H1 (cell line): ENCODE results near the gene TMX2. TPM values are rescaled to one million over a fixed set of nuclear protein-coding genes. Genes with fewer than 3 reads are reported as not detected.

Source experiments
- FOSL1 ChIP-seq: IDR thresholded peaks from 2 replicates; pipeline ENCODE4 v1.6.1; 2011; ENCODE audit warnings: mild to moderate bottlenecking, low read depth, low read length, moderate library complexity; ENCODE audit not compliant: insufficient read depth
- SUZ12 ChIP-seq: fragments of 200-600 bp; sonication (generic); IDR thresholded peaks from 2 replicates; pipeline ENCODE4 v1.6.1; 2012; ENCODE audit warnings: mild to moderate bottlenecking, inconsistent platforms, low read length, moderate library complexity, mixed read lengths
- polyA plus RNA-seq, 7 experiments: library from polyadenylated mRNA; depleted of rRNA in 3 of 7; stranded (reverse) in 5 of 7; unstranded in 2 of 7; fragments of >200 nt in 5 of 7; fragments of 200-250 nt in 2 of 7; gene quantifications; 1 replicate in 5 of 7; 2 replicates in 1 of 7; 4 replicates in 1 of 7; pipeline versions ENCODE4 v1.2.1 to v1.2.3, GENCODE V29; 2011 to 2013; ENCODE audit warnings: missing spikeins in 2 of 7, mixed read lengths in 2 of 7
- total RNA-seq: library from RNA; stranded (reverse); fragmentation: NEBNext Ultra II Directional; extraction: Animal tissue kit (Norgen Biotek cat#: 25700); gene quantifications from 2 replicates; pipeline ENCODE4 v1.2.1, GENCODE V29; 2021
- TF ChIP-seq, protein P1 (sequence below): fragments of 300-600 bp; sonication (generic); IDR thresholded peaks from 2 replicates; pipeline ENCODE4 v1.7.1; 2012; ENCODE audit warnings: low read length, moderate library complexity, mild to moderate bottlenecking, inconsistent platforms; ENCODE audit not compliant: insufficient replicate concordance

TMX2 gene
- total and polyA plus RNA-seq, 2 of the 8 experiments (the other 6 are each of a cell fraction or from before 2014, with no cell fraction given): 70.4 to 100.0 TPM

DNA sequence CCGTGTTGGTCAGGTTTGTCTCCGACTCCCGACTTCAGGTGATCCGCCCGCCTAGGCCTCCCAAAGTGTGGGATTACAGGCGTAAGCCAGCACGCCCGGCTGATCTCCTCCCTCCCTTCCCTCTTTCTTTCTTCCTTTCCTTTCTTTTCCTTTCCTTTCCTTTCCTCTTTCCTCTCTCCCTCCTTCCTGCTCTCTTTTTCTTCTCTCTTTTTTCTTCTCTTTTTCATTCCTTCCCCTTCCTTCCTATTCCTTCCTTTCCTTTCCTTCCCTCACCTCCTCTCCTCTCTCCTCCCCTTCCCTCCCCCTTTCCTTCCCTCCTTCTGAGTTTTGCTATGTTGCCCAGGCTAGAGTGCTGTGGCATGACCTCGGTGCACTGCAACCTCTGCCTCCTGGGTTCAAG lies 48.4 kb upstream of the TMX2 start (continued):
- TF ChIP-seq, protein P1, sequence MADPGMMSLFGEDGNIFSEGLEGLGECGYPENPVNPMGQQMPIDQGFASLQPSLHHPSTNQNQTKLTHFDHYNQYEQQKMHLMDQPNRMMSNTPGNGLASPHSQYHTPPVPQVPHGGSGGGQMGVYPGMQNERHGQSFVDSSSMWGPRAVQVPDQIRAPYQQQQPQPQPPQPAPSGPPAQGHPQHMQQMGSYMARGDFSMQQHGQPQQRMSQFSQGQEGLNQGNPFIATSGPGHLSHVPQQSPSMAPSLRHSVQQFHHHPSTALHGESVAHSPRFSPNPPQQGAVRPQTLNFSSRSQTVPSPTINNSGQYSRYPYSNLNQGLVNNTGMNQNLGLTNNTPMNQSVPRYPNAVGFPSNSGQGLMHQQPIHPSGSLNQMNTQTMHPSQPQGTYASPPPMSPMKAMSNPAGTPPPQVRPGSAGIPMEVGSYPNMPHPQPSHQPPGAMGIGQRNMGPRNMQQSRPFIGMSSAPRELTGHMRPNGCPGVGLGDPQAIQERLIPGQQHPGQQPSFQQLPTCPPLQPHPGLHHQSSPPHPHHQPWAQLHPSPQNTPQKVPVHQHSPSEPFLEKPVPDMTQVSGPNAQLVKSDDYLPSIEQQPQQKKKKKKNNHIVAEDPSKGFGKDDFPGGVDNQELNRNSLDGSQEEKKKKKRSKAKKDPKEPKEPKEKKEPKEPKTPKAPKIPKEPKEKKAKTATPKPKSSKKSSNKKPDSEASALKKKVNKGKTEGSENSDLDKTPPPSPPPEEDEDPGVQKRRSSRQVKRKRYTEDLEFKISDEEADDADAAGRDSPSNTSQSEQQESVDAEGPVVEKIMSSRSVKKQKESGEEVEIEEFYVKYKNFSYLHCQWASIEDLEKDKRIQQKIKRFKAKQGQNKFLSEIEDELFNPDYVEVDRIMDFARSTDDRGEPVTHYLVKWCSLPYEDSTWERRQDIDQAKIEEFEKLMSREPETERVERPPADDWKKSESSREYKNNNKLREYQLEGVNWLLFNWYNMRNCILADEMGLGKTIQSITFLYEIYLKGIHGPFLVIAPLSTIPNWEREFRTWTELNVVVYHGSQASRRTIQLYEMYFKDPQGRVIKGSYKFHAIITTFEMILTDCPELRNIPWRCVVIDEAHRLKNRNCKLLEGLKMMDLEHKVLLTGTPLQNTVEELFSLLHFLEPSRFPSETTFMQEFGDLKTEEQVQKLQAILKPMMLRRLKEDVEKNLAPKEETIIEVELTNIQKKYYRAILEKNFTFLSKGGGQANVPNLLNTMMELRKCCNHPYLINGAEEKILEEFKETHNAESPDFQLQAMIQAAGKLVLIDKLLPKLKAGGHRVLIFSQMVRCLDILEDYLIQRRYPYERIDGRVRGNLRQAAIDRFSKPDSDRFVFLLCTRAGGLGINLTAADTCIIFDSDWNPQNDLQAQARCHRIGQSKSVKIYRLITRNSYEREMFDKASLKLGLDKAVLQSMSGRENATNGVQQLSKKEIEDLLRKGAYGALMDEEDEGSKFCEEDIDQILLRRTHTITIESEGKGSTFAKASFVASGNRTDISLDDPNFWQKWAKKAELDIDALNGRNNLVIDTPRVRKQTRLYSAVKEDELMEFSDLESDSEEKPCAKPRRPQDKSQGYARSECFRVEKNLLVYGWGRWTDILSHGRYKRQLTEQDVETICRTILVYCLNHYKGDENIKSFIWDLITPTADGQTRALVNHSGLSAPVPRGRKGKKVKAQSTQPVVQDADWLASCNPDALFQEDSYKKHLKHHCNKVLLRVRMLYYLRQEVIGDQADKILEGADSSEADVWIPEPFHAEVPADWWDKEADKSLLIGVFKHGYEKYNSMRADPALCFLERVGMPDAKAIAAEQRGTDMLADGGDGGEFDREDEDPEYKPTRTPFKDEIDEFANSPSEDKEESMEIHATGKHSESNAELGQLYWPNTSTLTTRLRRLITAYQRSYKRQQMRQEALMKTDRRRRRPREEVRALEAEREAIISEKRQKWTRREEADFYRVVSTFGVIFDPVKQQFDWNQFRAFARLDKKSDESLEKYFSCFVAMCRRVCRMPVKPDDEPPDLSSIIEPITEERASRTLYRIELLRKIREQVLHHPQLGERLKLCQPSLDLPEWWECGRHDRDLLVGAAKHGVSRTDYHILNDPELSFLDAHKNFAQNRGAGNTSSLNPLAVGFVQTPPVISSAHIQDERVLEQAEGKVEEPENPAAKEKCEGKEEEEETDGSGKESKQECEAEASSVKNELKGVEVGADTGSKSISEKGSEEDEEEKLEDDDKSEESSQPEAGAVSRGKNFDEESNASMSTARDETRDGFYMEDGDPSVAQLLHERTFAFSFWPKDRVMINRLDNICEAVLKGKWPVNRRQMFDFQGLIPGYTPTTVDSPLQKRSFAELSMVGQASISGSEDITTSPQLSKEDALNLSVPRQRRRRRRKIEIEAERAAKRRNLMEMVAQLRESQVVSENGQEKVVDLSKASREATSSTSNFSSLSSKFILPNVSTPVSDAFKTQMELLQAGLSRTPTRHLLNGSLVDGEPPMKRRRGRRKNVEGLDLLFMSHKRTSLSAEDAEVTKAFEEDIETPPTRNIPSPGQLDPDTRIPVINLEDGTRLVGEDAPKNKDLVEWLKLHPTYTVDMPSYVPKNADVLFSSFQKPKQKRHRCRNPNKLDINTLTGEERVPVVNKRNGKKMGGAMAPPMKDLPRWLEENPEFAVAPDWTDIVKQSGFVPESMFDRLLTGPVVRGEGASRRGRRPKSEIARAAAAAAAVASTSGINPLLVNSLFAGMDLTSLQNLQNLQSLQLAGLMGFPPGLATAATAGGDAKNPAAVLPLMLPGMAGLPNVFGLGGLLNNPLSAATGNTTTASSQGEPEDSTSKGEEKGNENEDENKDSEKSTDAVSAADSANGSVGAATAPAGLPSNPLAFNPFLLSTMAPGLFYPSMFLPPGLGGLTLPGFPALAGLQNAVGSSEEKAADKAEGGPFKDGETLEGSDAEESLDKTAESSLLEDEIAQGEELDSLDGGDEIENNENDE: no peak
- no peak for TF ChIP-seq SUZ12
- TF ChIP-seq FOSL1: no peak
